Heart right ventricle (tissue), 16 donors: ENCODE measurements around the gene ASIP. TPM values are rescaled to one million over a fixed set of nuclear protein-coding genes. Genes with fewer than 3 reads are reported as not detected.
"Not testable (repeated sequence)": the region's sequence is repeated elsewhere in the genome, so short reads cannot be mapped to it uniquely, and the experiment has no call there.

Experiments used
- ATAC-seq, 8 donors: fragments of 200-7000 bp; cut with Tn5 transposase; one replicate each; pipeline ENCODE4 v1.9.1; 2020; ENCODE audit warnings: mild to moderate bottlenecking in 8 of 8, moderate library complexity in 8 of 8, moderate number of reproducible peaks in 1 of 8
- DNase-seq, 2 donors: peaks; one replicate each; pipeline ENCODE4 v3.0.0-alpha.2; 2020
- H3K27ac ChIP-seq, 10 donors: fragments of 200-600 bp; sonication (generic) in 2 of 10; one replicate each; pipeline versions ENCODE4 v1.5.0 to v1.8.0; 2020 to 2022; ENCODE audit warnings: mild to moderate bottlenecking in 3 of 10
- H3K27me3 ChIP-seq, 7 donors: fragments of 200-600 bp; one replicate each; pipeline ENCODE4 v1.8.0; 2021 to 2022; ENCODE audit warnings: mild to moderate bottlenecking in 2 of 7
- H3K36me3 ChIP-seq, 9 donors: fragments of 200-600 bp; sonication (generic) in 1 of 9; one replicate each; pipeline versions ENCODE4 v1.5.0 to v1.8.0; 2020 to 2022; ENCODE audit warnings: mild to moderate bottlenecking in 2 of 9
- H3K4me1 ChIP-seq, 9 donors: fragments of 200-600 bp; sonication (generic) in 1 of 9; one replicate each; pipeline versions ENCODE4 v1.5.0 to v1.8.0; 2020 to 2022; ENCODE audit warnings: mild to moderate bottlenecking in 4 of 9
- H3K4me3 ChIP-seq, 10 donors: fragments of 200-600 bp; sonication (generic) in 2 of 10; one replicate each; pipeline versions ENCODE4 v1.5.0 to v1.8.0; 2020 to 2022; ENCODE audit warnings: mild to moderate bottlenecking in 7 of 10, moderate library complexity in 2 of 10
- H3K9me3 ChIP-seq, 11 donors: fragments of 200-600 bp in 10 of 11; sonication (generic) in 2 of 11; one replicate each; pipeline versions ENCODE4 v1.5.0 to v1.8.0; 2013 to 2022; ENCODE audit warnings: mild to moderate bottlenecking in 2 of 11, control low read depth in 1 of 11, moderate library complexity in 1 of 11
- WGBS, 2 donors: extraction: QIAGEN DNeasy Blood & Tissue Kit; methylation state at CpG; one replicate each; pipeline ENCODE4 v1.1.7; 2013; ENCODE audit warnings: inconsistent platforms in 1 of 2; 5-methylcytosine and 5-hydroxymethylcytosine counted together
- intact Hi-C, 10 donors: fragments of 100-400 bp; cut with DNase I; formaldehyde crosslinking; loops; one replicate each; pipeline versions ENCODE4 v1.11.1 to v1.14.2; 2022
- polyA plus RNA-seq, 2 donors: library from polyadenylated mRNA; stranded (reverse); fragments of 200-250 nt; gene quantifications; one replicate each; pipeline ENCODE4 v1.2.3, GENCODE V29; 2013
- total RNA-seq, 10 donors: library from RNA; stranded (reverse); fragmentation: NEBNext Ultra II Directional in 3 of 10; extraction: Animal tissue kit (Norgen Biotek cat#: 25700) in 3 of 10; gene quantifications; one replicate each; pipeline versions ENCODE4 v1.2.1 to v1.2.4, GENCODE V29; 2021 to 2023
- TF ChIP-seq, protein P1 (sequence below), 9 donors: fragments of 200-600 bp; sonication (generic) in 2 of 9; IDR thresholded peaks; one replicate each; pipeline versions ENCODE4 v1.5.0 to v1.8.0; 2021 to 2022; ENCODE audit warnings: antibody characterized with exemption in 9 of 9, mild to moderate bottlenecking in 5 of 9, moderate library complexity in 1 of 9
- donor health status: Arrhythmogenic right ventricular cardiomyopathy.
- donor health status: ischemic (EF 13 %, LVEDD 7.1; RV severe dilation, severe dysfunction).
- donor health status: healthy with polysubstance abuse.
- donor health status: DM: no; HTN: yes; CAD: no.
- donor health status: DM: no; HTN: no; CAD: no.
- donor health status: ischemic (EF 25% LVEDD 6.9; RV normal size, moderate dysfunction).
- donor health status: ischemic (EF 25% LVEDD 5.7; RV mildly dilated, moderate dysfunction).
- donor health status: healthy.
- donor health status: DM: yes; HTN: yes; CAD: no.
- donor health status: Ischemic cardiomyopathy.
- donor health status: ischemic (EF 35%, LVEDD 5.7; RV mildly dilated, moderate dysfunction).
- donor health status: nonischemic (EF 11% LVEDD 7.7; RV severe dilation, severe dysfunction).
- donor health status: DM: yes; HTN: yes; CAD: no.
- donor health status: PGD.
- donor health status: ischemic (EF 29% LVEDD 5.4; RV normal size, mild dysfunction).
- donor health status: nonischemic (EF 23%, LVEDD 6.1; RV moderate dilation, normal function).

ASIP gene
- total and polyA plus RNA-seq, 12 donors: 1.6 to 234 (median 13.1) TPM

DNA sequence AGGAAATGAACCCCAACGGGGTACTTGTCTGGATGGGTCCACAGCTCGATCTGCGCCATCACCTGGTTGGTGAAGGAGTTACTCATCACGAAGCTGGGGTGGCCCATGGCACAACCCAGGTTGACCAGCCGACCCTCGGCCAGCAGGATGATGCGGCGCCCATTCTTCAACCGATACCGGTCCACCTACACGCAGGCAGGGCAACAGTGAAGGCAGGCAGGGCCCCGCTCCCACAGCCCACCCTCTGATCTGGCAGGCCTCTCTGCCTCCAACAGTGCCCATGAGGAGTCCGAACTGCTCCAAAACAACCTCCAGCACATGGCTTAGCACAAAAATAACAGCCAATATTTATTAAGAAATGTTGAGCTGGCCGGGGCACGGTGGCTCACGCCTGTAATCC lies 44.2 kb downstream of the ASIP start:
- Histone ChIP-seq H3K4me3 (no peak overlapping the region), H3K9me3 (no peaks in the 10 kb centered on the region), H3K4me1 (no peaks in the 10 kb centered on the region), H3K27me3 (no peaks in the 10 kb centered on the region), H3K27ac (no peak overlapping the region), H3K36me3 (peaks cover 0 to 99% (median 48%) of the 10 kb centered on the region in 9 donors)
- WGBS, 2 donors: 95% methylated on average over 16 of the region's 16 CpGs
- ATAC-seq (no peak), DNase-seq (no peak)
- intact Hi-C loops: no loop called here
- TF ChIP-seq, protein P1, sequence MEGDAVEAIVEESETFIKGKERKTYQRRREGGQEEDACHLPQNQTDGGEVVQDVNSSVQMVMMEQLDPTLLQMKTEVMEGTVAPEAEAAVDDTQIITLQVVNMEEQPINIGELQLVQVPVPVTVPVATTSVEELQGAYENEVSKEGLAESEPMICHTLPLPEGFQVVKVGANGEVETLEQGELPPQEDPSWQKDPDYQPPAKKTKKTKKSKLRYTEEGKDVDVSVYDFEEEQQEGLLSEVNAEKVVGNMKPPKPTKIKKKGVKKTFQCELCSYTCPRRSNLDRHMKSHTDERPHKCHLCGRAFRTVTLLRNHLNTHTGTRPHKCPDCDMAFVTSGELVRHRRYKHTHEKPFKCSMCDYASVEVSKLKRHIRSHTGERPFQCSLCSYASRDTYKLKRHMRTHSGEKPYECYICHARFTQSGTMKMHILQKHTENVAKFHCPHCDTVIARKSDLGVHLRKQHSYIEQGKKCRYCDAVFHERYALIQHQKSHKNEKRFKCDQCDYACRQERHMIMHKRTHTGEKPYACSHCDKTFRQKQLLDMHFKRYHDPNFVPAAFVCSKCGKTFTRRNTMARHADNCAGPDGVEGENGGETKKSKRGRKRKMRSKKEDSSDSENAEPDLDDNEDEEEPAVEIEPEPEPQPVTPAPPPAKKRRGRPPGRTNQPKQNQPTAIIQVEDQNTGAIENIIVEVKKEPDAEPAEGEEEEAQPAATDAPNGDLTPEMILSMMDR (IDR thresholded peaks at IDR 0.05): no peak

DNA sequence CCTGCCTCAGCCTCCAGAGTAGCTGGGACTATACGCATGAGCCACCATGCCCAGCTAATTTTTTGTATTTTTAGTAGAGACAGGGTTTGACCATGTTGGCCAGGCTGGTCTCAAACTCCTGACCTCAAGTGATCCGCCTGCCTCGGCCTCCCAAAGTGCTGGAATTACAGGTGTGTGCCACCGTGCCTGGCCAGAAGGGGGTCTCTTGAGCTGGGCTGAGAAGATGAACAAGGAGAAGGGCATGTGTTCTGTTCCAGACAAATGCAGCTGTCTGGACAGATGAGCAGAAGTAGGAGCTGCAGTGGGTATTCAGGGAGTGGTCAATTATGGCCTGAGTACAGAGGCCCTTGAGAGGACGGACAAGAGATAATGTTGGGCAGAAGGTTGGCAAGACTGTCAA lies 46.3 kb downstream of the ASIP start:
- intact Hi-C loops: not testable (repeated sequence)

DNA sequence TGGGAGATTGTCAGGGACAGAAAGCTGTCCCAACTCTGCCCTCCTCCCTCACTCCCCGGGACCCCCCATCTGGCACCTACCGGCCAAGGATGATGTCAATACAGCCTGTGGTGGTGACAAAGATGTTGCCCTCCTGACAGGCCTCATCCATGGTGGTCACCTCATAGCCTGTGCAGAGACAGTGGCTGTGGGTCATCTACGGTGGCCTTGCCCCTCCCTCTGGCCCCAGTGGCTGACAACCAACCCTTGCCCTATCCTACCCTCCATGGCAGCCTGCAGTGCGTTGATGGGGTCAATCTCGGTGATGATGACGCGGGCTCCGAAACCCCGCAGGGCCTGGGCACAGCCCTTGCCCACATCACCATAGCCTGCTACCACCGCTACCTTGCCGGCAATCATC lies 49.2 kb downstream of the ASIP start:
- DNase-seq (no peak), ATAC-seq (no peak)
- Histone ChIP-seq H3K27ac (no peak overlapping the region), H3K27me3 (no peaks in the 10 kb centered on the region), H3K9me3 (no peaks in the 10 kb centered on the region), H3K4me3 (no peak overlapping the region), H3K36me3 (peaks cover 0 to 98% (median 42%) of the 10 kb centered on the region in 9 donors), H3K4me1 (peaks cover 0 to 10% (median 0%) of the 10 kb centered on the region in 9 donors)
- 98 to 99% methylated on average over 11 of the region's 11 CpGs for WGBS, 2 donors
- TF ChIP-seq, protein P1 (IDR thresholded peaks at IDR 0.05): no peak
- intact Hi-C loops: no loop called here

More for the DNA sequence above, 46.3 kb downstream of the ASIP start:
- H3K27ac ChIP-seq, ATAC-seq, DNase-seq, H3K9me3 ChIP-seq, H3K27me3 ChIP-seq, H3K4me1 ChIP-seq, H3K4me3 ChIP-seq: not testable (repeated sequence)
- 88 to 93% methylated on average over 5 of the region's 5 CpGs for WGBS, 2 donors
- peaks cover 0 to 98% (median 57%) of the 10 kb centered on the region in 9 donors for H3K36me3 ChIP-seq

DNA sequence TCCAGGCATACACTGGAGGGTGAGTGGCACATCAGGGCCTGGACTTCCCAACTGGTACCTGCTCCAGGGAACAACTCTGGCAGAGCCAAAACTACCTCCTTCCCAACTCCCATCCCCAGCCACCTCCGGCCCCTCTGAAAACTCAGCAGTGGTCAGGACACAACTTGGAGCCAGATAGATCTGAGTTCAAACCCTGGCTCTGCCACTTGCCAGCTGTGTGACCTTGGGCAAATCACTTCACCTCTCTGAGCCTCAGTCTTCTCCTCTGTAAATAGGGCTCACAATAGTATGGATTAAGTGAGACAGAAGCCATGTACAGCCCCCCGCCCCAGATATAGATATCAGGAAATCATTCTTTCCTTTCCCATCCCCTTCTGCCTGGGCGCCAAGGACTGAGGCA lies 51.3 kb downstream of the ASIP start:
- H3K27ac ChIP-seq: no peak overlapping the region
- peaks cover 0 to 81% (median 39%) of the 10 kb centered on the region in 9 donors for H3K36me3 ChIP-seq
- DNase-seq: no peak
- ATAC-seq: no peak
- TF ChIP-seq, protein P1 (IDR thresholded peaks at IDR 0.05): no peak
- no peaks in the 10 kb centered on the region for H3K27me3 ChIP-seq
- H3K4me1 ChIP-seq: peaks cover 0 to 10% (median 0%) of the 10 kb centered on the region in 9 donors
- H3K9me3 ChIP-seq: no peaks in the 10 kb centered on the region
- H3K4me3 ChIP-seq: no peak overlapping the region
- intact Hi-C loops: no loop called here
- 97 to 98% methylated on average over 3 of the region's 3 CpGs for WGBS, 2 donors

DNA sequence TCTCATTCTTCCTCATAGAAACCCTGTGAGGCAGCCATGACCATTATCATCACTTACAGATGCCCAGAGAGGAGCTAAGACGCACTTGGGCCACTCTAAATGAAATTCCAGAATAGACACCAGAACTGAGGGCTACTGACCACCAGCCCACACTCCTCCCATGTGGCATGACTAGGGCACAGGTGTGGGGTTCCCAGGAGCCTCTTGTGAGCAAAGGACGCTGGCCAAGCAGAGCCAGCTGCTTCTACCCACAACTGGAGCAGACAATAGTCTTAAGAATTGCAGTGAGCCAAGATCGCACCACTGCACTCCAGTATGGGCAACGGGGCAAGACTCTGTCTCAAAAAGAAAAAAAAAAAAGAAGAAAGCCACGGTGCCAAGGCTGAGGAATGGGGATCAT lies 51.9 kb downstream of the ASIP start:
- Histone ChIP-seq H3K4me1 (peaks cover 0 to 10% (median 0%) of the 10 kb centered on the region in 9 donors), H3K36me3 (peaks cover 0 to 75% (median 39%) of the 10 kb centered on the region in 9 donors), H3K27me3 (no peaks in the 10 kb centered on the region), H3K4me3 (no peak overlapping the region), H3K27ac (no peak overlapping the region), H3K9me3 (no peaks in the 10 kb centered on the region)
- 92 to 98% methylated on average over 5 of the region's 5 CpGs for WGBS, 2 donors
- no peak for DNase-seq
- no peak for ATAC-seq
- intact Hi-C loops: no loop called here
- TF ChIP-seq, protein P1 (IDR thresholded peaks at IDR 0.05): no peak
